Natural killer cell (primary cell): ENCODE data around the gene MAGEA4. TPM values are rescaled to one million over a fixed set of nuclear protein-coding genes. Genes with fewer than 3 reads are reported as not detected.

ENCODE experiments used
- ATAC-seq, 3 donors: fragments of 150-1000 bp in 2 of 3; fragments of 200-7000 bp in 1 of 3; cut with Tn5 transposase; 1 replicate in 1 of 3; 2 replicates in 2 of 3; pipeline ENCODE4 v1.10.0; 2021; ENCODE audit warnings: mild to moderate bottlenecking in 2 of 3, moderate library complexity in 2 of 3
- DNase-seq, 2 donors: peaks; one replicate each; pipeline versions ENCODE4 v3.0.0 to v3.0.0-alpha.2; 2013 to 2021; ENCODE audit warnings: mixed read lengths in 1 of 2
- H3K27ac ChIP-seq: one replicate; pipeline ENCODE4 v1.5.1; 2013; ENCODE audit warnings: mild to moderate bottlenecking, low read length
- H3K27me3 ChIP-seq: one replicate; pipeline ENCODE4 v1.6.1; 2013; ENCODE audit warnings: low read length; ENCODE audit not compliant: control insufficient read depth, insufficient read depth
- H3K36me3 ChIP-seq: one replicate; pipeline ENCODE4 v1.6.1; 2013; ENCODE audit warnings: low read length; ENCODE audit not compliant: control insufficient read depth, insufficient read depth
- H3K4me1 ChIP-seq: one replicate; pipeline ENCODE4 v1.6.1; 2013; ENCODE audit warnings: low read length; ENCODE audit not compliant: control insufficient read depth, insufficient read depth
- H3K4me3 ChIP-seq: one replicate; pipeline ENCODE4 v1.5.1; 2013; ENCODE audit warnings: low read length
- H3K9me3 ChIP-seq: one replicate; pipeline ENCODE4 v1.6.1; 2013; ENCODE audit warnings: low read length; ENCODE audit not compliant: control insufficient read depth, insufficient read depth
- H3K27ac Mint-ChIP-seq, 2 donors: one replicate each; pipeline ENCODE4 v1.8.0; 2022; ENCODE audit warnings: mild to moderate bottlenecking in 2 of 2, mixed read lengths in 2 of 2, moderate library complexity in 1 of 2
- H3K27me3 Mint-ChIP-seq, 2 donors: one replicate each; pipeline ENCODE4 v1.8.0; 2022; ENCODE audit warnings: low read depth in 2 of 2, mixed read lengths in 2 of 2
- H3K36me3 Mint-ChIP-seq: one replicate; pipeline ENCODE4 v1.8.0; 2022; ENCODE audit warnings: mixed read lengths
- H3K4me1 Mint-ChIP-seq, 2 donors: one replicate each; pipeline ENCODE4 v1.8.0; 2022; ENCODE audit warnings: mixed read lengths in 2 of 2
- H3K4me3 Mint-ChIP-seq: one replicate; pipeline ENCODE4 v1.8.0; 2022; ENCODE audit warnings: mild to moderate bottlenecking, moderate library complexity, mixed read lengths
- H3K9me3 Mint-ChIP-seq, 2 donors: one replicate each; pipeline ENCODE4 v1.8.0; 2022; ENCODE audit warnings: mixed read lengths in 2 of 2
- WGBS: methylation state at CpG from one replicate; pipeline ENCODE4 v1.1.7; 2013; ENCODE audit warnings: missing lambda C conversion rate; ENCODE audit not compliant: insufficient coverage; 5-methylcytosine and 5-hydroxymethylcytosine counted together
- intact Hi-C: fragments of 100-400 bp; cut with micrococcal nuclease; formaldehyde crosslinking; loops from one replicate; pipeline ENCODE4 v1.14.2; 2022
- total RNA-seq, 4 donors: library from RNA; stranded (reverse); fragments of 120-200 nt in 1 of 4; gene quantifications; one replicate each; pipeline versions ENCODE4 v1.2.3 to v1.2.4, GENCODE V29; 2013 to 2022
- TF ChIP-seq, protein P1 (sequence below): fragments of 200-600 bp; IDR thresholded peaks from one replicate; pipeline ENCODE4 v1.8.0; 2022; ENCODE audit warnings: antibody characterized with exemption

MAGEA4 gene
- total RNA-seq, 3 donors from 2014 or later (not counting 1 experiment from before 2014, with no cell fraction given): not detected

DNA sequence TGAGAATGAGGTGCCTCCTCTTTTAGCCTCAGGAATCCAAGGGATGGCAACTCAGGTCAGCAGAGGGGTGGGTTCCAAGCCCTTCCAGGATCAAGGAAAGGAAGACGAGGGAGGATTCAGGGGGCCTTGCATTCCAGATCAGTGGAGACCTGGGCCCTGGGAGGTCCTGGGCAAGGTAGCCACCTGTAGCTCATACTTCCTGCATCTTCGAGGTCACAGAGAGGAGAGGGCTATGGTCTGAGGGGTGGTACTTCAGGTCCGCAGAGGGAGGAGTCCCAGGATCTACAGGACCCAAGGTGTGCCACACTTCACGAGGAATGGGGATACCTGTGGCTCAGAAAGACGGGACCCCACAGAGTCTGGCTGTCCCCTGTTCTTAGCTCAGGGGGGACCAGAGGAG lies 9.2 kb downstream of the MAGEA4 start:
- no peak overlapping the region for H3K27ac ChIP-seq
- no peaks in the 10 kb centered on the region for H3K27me3 ChIP-seq
- WGBS: 80% methylated on average over 5 of the region's 5 CpGs
- H3K4me1 ChIP-seq: no peaks in the 10 kb centered on the region
- no peaks in the 10 kb centered on the region for H3K27me3 Mint-ChIP-seq
- no peak overlapping the region for H3K4me3 ChIP-seq
- no peak for ATAC-seq
- H3K27ac Mint-ChIP-seq: no peak overlapping the region
- DNase-seq: no peak
- no peaks in the 10 kb centered on the region for H3K9me3 Mint-ChIP-seq
- H3K36me3 ChIP-seq: no peaks in the 10 kb centered on the region
- TF ChIP-seq, protein P1, sequence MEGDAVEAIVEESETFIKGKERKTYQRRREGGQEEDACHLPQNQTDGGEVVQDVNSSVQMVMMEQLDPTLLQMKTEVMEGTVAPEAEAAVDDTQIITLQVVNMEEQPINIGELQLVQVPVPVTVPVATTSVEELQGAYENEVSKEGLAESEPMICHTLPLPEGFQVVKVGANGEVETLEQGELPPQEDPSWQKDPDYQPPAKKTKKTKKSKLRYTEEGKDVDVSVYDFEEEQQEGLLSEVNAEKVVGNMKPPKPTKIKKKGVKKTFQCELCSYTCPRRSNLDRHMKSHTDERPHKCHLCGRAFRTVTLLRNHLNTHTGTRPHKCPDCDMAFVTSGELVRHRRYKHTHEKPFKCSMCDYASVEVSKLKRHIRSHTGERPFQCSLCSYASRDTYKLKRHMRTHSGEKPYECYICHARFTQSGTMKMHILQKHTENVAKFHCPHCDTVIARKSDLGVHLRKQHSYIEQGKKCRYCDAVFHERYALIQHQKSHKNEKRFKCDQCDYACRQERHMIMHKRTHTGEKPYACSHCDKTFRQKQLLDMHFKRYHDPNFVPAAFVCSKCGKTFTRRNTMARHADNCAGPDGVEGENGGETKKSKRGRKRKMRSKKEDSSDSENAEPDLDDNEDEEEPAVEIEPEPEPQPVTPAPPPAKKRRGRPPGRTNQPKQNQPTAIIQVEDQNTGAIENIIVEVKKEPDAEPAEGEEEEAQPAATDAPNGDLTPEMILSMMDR: no peak
- H3K4me1 Mint-ChIP-seq: no peaks in the 10 kb centered on the region
- H3K36me3 Mint-ChIP-seq: no peaks in the 10 kb centered on the region
- no peaks in the 10 kb centered on the region for H3K9me3 ChIP-seq
- intact Hi-C loops: no loop called here
- H3K4me3 Mint-ChIP-seq: no peak overlapping the region

DNA sequence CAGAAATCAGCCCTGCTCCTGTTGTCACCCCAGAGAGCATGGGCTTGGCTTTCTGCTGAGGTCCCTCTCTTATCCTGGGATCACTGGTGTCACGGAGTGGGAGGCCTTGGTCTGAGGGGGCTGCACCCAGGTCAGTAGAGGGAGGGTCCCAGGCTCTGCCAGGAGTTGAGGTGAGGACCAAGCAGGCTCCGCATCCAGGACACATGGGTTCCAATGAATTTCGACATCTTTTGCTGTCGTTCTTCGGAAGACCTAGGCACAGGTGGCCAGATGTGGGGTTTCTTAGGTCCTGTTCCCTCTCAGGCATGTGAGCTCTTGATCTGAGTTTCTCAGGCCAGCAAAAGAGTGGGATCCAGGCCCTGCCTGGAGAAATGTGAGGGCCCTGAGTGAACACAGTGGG lies 10.0 kb downstream of the MAGEA4 start:
- ATAC-seq: no peak
- Mint-ChIP-seq H3K9me3 (no peaks in the 10 kb centered on the region), H3K27me3 (no peaks in the 10 kb centered on the region), H3K36me3 (no peaks in the 10 kb centered on the region), H3K4me3 (no peak overlapping the region), H3K4me1 (no peaks in the 10 kb centered on the region), H3K27ac (no peak overlapping the region)
- Histone ChIP-seq H3K27ac (no peak overlapping the region), H3K27me3 (no peaks in the 10 kb centered on the region), H3K9me3 (no peaks in the 10 kb centered on the region), H3K4me3 (no peak overlapping the region), H3K36me3 (no peaks in the 10 kb centered on the region), H3K4me1 (no peaks in the 10 kb centered on the region)
- WGBS: 90% methylated on average over 5 of the region's 5 CpGs
- TF ChIP-seq, protein P1: no peak
- intact Hi-C loops: no loop called here
- DNase-seq: no peak

DNA sequence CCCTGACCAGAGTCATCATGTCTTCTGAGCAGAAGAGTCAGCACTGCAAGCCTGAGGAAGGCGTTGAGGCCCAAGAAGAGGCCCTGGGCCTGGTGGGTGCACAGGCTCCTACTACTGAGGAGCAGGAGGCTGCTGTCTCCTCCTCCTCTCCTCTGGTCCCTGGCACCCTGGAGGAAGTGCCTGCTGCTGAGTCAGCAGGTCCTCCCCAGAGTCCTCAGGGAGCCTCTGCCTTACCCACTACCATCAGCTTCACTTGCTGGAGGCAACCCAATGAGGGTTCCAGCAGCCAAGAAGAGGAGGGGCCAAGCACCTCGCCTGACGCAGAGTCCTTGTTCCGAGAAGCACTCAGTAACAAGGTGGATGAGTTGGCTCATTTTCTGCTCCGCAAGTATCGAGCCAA lies 11.0 kb downstream of the MAGEA4 start:
- H3K36me3 ChIP-seq: no peaks in the 10 kb centered on the region
- Mint-ChIP-seq H3K4me1 (no peaks in the 10 kb centered on the region), H3K36me3 (no peaks in the 10 kb centered on the region), H3K9me3 (no peaks in the 10 kb centered on the region), H3K27ac (no peak overlapping the region), H3K4me3 (no peak overlapping the region), H3K27me3 (no peaks in the 10 kb centered on the region)
- H3K27me3 ChIP-seq: no peaks in the 10 kb centered on the region
- ATAC-seq (no peak), DNase-seq (no peak)
- H3K4me3 ChIP-seq: no peak overlapping the region
- no peaks in the 10 kb centered on the region for H3K4me1 ChIP-seq
- no peak overlapping the region for H3K27ac ChIP-seq
- H3K9me3 ChIP-seq: no peaks in the 10 kb centered on the region
- intact Hi-C loops: no loop called here
- TF ChIP-seq, protein P1: no peak
- WGBS: 93% methylated on average over 6 of the region's 6 CpGs

DNA sequence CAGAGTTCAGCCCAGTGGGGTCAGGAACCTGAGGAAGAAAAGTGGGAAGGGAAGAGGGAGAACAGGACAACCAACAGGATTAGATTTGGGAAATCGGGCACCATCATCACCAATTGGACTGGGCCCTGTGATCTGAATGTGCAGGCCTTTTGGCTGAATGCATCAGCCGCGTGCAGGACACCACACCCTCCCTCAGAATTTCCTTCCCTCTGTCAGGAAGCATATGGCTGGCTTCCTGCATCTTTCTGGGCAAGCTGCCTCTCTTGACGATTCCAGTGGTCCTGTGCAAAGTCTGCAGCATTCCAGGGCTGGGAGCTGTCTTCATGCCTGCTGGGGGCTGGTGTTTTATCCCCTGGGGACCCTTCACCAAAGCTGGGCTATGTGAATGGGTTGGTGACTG lies 16.4 kb downstream of the MAGEA4 start:
- Histone ChIP-seq H3K27ac (no peak overlapping the region), H3K9me3 (no peaks in the 10 kb centered on the region), H3K4me1 (no peaks in the 10 kb centered on the region), H3K4me3 (no peak overlapping the region), H3K36me3 (no peaks in the 10 kb centered on the region), H3K27me3 (no peaks in the 10 kb centered on the region)
- Mint-ChIP-seq H3K36me3 (no peaks in the 10 kb centered on the region), H3K4me1 (no peaks in the 10 kb centered on the region), H3K27ac (no peak overlapping the region), H3K4me3 (no peak overlapping the region), H3K27me3 (no peaks in the 10 kb centered on the region), H3K9me3 (peaks cover 0 to 2% of the 10 kb centered on the region in 2 donors)
- WGBS: 34% methylated on average over 3 of the region's 4 CpGs
- ATAC-seq: no peak
- intact Hi-C loops: no loop called here
- DNase-seq: no peak
- TF ChIP-seq, protein P1: no peak
